Activated CD4-positive, alpha-beta memory T cell treated with anti-CD3 and anti-CD28 coated beads for 36 hours (primary cell): ENCODE results near the gene PPP1R13B. TPM values are rescaled to one million over a fixed set of nuclear protein-coding genes. Genes with fewer than 3 reads are reported as not detected.

ENCODE experiments used
- CTCF ChIA-PET: fragments of 350-600 bp; sonication (Branson Sonifier 250); formaldehyde crosslinking; loops from one replicate; lab custom pipeline; 2021; ENCODE audit warnings: antibody characterized with exemption, inconsistent platforms; lab: Charles Lee
- POLR2A ChIA-PET: fragments of 350-600 bp; sonication (Branson Sonifier 250); formaldehyde crosslinking; loops from one replicate; lab custom pipeline; 2021; ENCODE audit warnings: antibody characterized with exemption; lab: Charles Lee
- DNase-seq: peaks from one replicate; pipeline ENCODE4 v3.0.0-alpha.2; 2020
- H3K27ac Mint-ChIP-seq: one replicate; pipeline ENCODE4 v1.8.0; 2021; ENCODE audit warnings: mixed read lengths
- H3K27me3 Mint-ChIP-seq: one replicate; pipeline ENCODE4 v1.8.0; 2021; ENCODE audit warnings: mixed read lengths
- H3K36me3 Mint-ChIP-seq: one replicate; pipeline ENCODE4 v1.8.0; 2021; ENCODE audit warnings: mixed read lengths
- H3K4me1 Mint-ChIP-seq: one replicate; pipeline ENCODE4 v1.8.0; 2021; ENCODE audit warnings: low read depth, mixed read lengths
- H3K4me3 Mint-ChIP-seq: one replicate; pipeline ENCODE4 v1.8.0; 2021; ENCODE audit warnings: mild to moderate bottlenecking, mixed read lengths
- H3K9me3 Mint-ChIP-seq: one replicate; pipeline ENCODE4 v1.8.0; 2021; ENCODE audit warnings: mixed read lengths
- intact Hi-C: fragments of 100-400 bp; cut with micrococcal nuclease; formaldehyde crosslinking; loops from one replicate; pipeline ENCODE4 v1.15.1; 2023
- total RNA-seq, 2 experiments: library from RNA; stranded (reverse); gene quantifications; one replicate each; pipeline ENCODE4 v1.2.3, GENCODE V29; 2021

PPP1R13B gene
- total RNA-seq, 2 experiments from 2014 or later, result 13.5 to 14.8 TPM

GRCh38 chr14:103735022-103735421 lies 112.4 kb downstream of the PPP1R13B start:
- intact Hi-C loops, result no loop called here
- ChIA-PET POLR2A (interaction anchor here (1.8 kb wide), 1 partner anchor 20 kb away, joined by 4 read pairs; the partner anchor contains the start of genes XRCC3 and ZFYVE21), CTCF (interaction anchor here (0.8 kb wide), 1 partner anchor 71 kb away, joined by 3 read pairs; no protein-coding TSS in a partner anchor)
- Mint-ChIP-seq H3K4me1 (no peaks in the 10 kb centered on the region), H3K27me3 (no peaks in the 10 kb centered on the region), H3K36me3 (peaks cover 7% of the 10 kb centered on the region), H3K9me3 (no peaks in the 10 kb centered on the region), H3K4me3 (no peak overlapping the region), H3K27ac (no peak overlapping the region)
- DNase-seq, result no peak

DNA sequence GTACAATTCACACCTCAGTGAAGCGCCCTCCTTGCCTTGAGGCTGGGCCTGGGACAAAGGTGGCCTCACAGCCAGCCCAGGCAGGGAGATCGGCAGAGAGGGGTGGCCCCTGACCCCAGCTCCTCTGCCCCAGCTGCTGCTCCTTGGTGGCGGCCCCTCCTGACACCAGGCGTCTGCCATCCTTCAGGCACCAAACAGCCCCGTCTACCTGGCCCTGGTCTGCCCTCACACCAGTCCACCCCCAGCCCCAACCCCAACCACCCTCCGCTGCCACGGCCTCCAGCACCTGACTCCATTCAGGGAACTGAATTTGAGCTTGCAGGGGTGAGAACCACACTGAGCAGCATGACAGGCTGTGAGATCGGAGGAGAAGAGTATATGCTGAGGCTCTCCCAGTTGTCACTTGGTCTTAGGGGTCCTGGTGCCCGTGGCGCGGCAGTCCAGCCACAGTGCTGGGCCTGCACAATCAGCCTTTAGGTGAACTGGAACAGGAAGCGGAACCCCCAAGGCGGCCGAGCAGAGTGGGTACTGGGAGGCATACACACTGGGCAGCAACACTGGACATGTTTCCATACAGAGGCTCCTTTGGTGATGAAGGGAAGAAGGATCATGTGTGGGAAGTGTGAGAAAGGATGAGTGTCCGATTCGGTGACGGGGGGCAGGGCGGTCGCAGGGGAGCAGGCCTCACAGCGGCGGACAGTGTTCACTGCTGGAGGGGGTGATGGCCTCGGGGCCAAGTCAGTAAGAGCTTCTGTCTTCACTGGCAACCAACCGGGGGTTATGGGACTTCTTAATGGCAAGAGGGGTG lies 113.1 kb downstream of the PPP1R13B start:
- Mint-ChIP-seq H3K4me3 (no peak overlapping the region), H3K27ac (no peak overlapping the region), H3K9me3 (no peaks in the 10 kb centered on the region), H3K27me3 (no peaks in the 10 kb centered on the region), H3K36me3 (peaks cover 5% of the 10 kb centered on the region), H3K4me1 (no peaks in the 10 kb centered on the region)
- intact Hi-C loops, result no loop called here
- no peak for DNase-seq
- CTCF ChIA-PET, result no interaction called here
- POLR2A ChIA-PET, result interaction anchor here (1.0 kb wide), 1 partner anchor 170 kb away, joined by 3 read pairs; no protein-coding TSS in a partner anchor

DNA sequence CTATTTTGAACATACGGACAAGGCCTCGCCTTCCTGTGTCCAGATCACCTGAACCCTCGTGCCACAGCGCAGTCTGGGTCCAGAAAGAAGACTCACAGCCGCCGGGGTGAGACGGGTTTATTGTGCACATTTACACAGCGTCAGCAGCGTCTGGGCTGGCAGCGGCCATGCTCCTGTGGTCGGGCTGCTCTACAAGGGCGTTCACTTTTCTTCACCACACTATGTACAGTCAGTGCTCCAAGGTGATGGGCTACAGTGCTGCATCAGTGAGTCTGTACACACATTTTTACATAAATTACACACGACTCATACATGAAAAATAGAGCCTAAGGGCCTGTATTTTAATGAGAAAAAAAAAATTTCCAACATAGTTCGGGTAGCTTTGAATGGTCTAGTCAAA lies 113.7 kb downstream of the PPP1R13B start:
- DNase-seq, result no peak
- H3K27ac Mint-ChIP-seq, result no peak overlapping the region
- ChIA-PET POLR2A (interaction anchor here (1.0 kb wide), 1 partner anchor 170 kb away, joined by 3 read pairs; no protein-coding TSS in a partner anchor), CTCF (no interaction called here)
- H3K36me3 Mint-ChIP-seq, result peaks cover 5% of the 10 kb centered on the region
- no peaks in the 10 kb centered on the region for H3K4me1 Mint-ChIP-seq
- intact Hi-C loops, result no loop called here
- no peak overlapping the region for H3K4me3 Mint-ChIP-seq
- no peaks in the 10 kb centered on the region for H3K9me3 Mint-ChIP-seq
- H3K27me3 Mint-ChIP-seq, result no peaks in the 10 kb centered on the region

DNA sequence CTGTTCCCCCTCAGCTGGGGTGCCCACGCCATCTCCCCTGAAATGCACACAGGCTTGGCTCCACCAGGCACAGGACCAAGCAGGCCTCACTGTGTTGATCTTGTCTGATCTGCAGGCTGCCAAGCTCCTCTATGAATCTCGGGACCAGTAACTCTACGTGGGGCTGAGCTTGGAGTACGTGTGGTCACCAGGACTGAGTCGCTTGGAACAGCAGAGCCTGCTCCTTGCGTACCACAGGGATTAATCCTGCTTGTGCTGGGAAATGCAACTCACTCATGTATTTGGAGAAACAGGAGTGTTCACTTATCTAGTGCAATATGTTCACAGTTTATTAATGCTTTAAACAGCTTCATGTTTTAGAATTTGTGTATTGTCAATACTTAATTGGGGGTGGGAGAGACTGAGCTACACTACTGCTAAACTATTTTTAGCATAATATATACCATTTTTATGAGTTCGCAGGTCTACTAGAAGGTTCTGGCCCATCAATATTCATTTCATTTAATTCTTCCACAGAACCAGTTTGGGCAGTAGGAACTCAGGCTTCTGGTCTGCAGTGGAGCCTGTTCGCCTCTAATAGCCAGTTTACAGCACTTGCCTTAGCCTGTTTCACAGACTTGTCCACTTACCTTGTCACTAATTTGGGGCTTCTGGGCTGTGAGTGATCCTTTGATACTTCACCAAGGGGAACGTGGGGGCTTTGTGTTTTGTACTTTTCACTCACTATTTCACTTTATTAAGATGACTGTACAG lies 114.3 kb downstream of the PPP1R13B start:
- Mint-ChIP-seq H3K4me1 (no peaks in the 10 kb centered on the region), H3K9me3 (no peaks in the 10 kb centered on the region), H3K36me3 (peaks cover 3% of the 10 kb centered on the region), H3K27me3 (no peaks in the 10 kb centered on the region), H3K27ac (no peak overlapping the region), H3K4me3 (no peak overlapping the region)
- CTCF ChIA-PET, result no interaction called here
- intact Hi-C loops, result no loop called here
- POLR2A ChIA-PET, result interaction anchor here (1.0 kb wide), 1 partner anchor 171 kb away, joined by 3 read pairs; no protein-coding TSS in a partner anchor
- no peak for DNase-seq

- DNase-seq, result no peak
- intact Hi-C loops, result no loop called here
- Mint-ChIP-seq H3K36me3 (peaks cover 2% of the 10 kb centered on the region), H3K27ac (no peak overlapping the region), H3K4me3 (no peak overlapping the region), H3K4me1 (no peaks in the 10 kb centered on the region), H3K9me3 (no peaks in the 10 kb centered on the region), H3K27me3 (no peaks in the 10 kb centered on the region)
- POLR2A ChIA-PET, result no interaction called here
- CTCF ChIA-PET, result no interaction called here
Observed at GRCh38 chr14:103731916-103732867, 115.2 kb downstream of the PPP1R13B start.

DNA sequence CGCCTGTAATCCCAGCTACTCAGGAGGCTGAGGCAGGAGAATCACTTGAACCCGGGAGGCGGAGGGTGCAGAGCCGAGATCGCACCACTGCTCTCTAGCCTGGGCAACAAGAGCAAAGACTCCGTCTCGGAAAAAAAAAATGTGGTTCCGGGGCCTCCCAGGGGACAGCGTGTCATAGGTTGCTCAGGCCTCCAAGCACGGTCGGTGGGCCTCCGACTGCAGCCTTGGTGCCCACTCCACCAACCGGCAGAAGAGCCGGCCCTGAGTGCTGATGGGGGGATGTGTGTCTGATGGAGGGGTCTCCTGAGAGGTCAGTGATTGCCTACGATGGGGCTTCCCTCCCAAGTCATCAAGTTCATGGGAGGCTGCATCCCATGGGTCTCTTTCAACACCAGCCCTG lies 115.9 kb downstream of the PPP1R13B start:
- no peaks in the 10 kb centered on the region for H3K9me3 Mint-ChIP-seq
- H3K36me3 Mint-ChIP-seq, result peaks cover 2% of the 10 kb centered on the region
- ChIA-PET POLR2A (no interaction called here), CTCF (no interaction called here)
- intact Hi-C loops, result no loop called here
- H3K27me3 Mint-ChIP-seq, result no peaks in the 10 kb centered on the region
- H3K4me1 Mint-ChIP-seq, result no peaks in the 10 kb centered on the region
- no peak overlapping the region for H3K27ac Mint-ChIP-seq
- H3K4me3 Mint-ChIP-seq, result no peak overlapping the region
- DNase-seq, result no peak

DNA sequence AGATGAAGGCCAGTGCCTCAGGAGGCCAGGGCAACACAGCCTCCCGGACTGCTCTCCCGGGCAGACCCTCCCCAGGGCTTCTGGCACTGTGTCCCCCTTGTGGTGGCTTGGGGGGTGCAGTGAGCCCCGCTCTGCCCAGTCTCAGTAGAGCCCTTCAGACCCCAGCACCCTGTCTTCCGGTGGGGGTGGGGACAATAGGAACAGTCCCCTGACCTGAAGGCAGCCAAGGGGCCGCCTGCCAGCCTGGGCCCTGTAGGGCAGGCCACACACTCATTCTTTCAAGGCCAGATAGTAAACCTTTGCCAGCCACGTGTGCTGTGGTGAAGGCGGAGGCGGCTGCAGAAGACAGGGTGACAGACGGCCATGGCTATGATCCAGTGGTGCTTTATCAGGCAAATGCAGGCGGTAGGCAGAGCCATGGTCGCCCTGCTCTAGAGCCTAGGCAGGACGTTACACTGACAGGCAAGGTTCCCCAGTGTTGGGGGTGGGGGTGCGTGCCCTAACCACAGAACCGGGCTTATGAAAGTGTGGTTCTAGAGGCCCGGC lies 116.8 kb downstream of the PPP1R13B start:
- intact Hi-C loops, result no loop called here
- POLR2A ChIA-PET, result no interaction called here
- Mint-ChIP-seq H3K36me3 (peaks cover 2% of the 10 kb centered on the region), H3K4me1 (no peaks in the 10 kb centered on the region), H3K9me3 (no peaks in the 10 kb centered on the region), H3K27me3 (no peaks in the 10 kb centered on the region), H3K4me3 (no peak overlapping the region), H3K27ac (no peak overlapping the region)
- CTCF ChIA-PET, result no interaction called here
- no peak for DNase-seq

DNA sequence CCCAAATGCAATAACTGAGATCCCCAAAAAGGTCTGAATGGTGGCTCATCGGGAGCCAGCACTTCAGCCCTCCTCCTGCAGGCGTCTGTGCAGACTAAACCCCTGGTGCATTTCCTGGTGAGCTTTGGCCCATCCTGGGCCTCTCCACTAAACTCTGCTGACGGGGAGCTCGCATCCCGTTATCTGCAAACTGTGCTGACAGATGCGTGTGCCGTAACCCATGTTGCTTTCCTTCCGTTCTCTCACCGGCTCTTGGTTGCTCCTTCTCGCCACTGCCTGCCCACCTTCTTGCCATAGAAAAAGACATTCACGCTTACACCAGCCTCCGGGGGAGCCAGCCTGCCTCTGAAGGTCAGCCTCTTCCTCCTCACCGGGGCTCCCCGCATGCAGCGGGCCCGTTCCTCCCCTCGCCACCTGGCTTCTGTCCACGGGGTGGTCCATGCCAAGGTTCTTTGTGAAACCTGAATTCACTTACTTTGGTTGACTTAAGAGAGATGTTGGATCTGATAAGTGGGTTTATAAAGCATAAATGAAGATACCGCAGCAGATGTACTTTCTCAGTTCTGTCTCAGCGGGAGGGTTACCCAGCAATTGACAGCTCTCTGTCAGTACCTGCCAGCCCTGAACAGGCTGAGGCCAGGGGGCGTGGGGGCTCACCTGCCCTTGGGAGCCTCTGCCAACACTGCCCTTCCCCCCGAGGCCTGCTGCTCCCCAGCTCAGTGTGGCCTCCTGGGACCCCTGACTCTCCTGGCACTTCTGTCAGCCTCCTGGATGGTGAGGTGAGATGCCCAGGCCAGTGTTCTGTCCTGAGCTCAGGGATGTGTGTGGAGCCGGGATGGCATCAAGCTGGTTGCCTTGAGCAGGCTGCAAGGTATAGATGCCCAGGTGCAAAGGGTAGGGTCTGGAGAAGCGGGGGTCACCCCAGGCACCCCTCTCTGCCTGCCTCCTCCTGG lies 117.6 kb downstream of the PPP1R13B start:
- intact Hi-C loops, result no loop called here
- no peaks in the 10 kb centered on the region for H3K9me3 Mint-ChIP-seq
- ChIA-PET CTCF (no interaction called here), POLR2A (no interaction called here)
- no peaks in the 10 kb centered on the region for H3K4me1 Mint-ChIP-seq
- DNase-seq, result no peak
- H3K36me3 Mint-ChIP-seq, result peaks cover 2% of the 10 kb centered on the region
- no peak overlapping the region for H3K4me3 Mint-ChIP-seq
- H3K27me3 Mint-ChIP-seq, result no peaks in the 10 kb centered on the region
- no peak overlapping the region for H3K27ac Mint-ChIP-seq

GRCh38 chr14:103728721-103729120 lies 118.7 kb downstream of the PPP1R13B start:
- Mint-ChIP-seq H3K4me1 (no peaks in the 10 kb centered on the region), H3K9me3 (no peaks in the 10 kb centered on the region), H3K36me3 (no peaks in the 10 kb centered on the region), H3K4me3 (no peak overlapping the region), H3K27ac (no peak overlapping the region), H3K27me3 (no peaks in the 10 kb centered on the region)
- ChIA-PET CTCF (interaction anchor here (0.5 kb wide), 1 partner anchor 208 kb away, joined by 3 read pairs; no protein-coding TSS in a partner anchor), POLR2A (no interaction called here)
- DNase-seq, result no peak
- intact Hi-C loops, result no loop called here

DNA sequence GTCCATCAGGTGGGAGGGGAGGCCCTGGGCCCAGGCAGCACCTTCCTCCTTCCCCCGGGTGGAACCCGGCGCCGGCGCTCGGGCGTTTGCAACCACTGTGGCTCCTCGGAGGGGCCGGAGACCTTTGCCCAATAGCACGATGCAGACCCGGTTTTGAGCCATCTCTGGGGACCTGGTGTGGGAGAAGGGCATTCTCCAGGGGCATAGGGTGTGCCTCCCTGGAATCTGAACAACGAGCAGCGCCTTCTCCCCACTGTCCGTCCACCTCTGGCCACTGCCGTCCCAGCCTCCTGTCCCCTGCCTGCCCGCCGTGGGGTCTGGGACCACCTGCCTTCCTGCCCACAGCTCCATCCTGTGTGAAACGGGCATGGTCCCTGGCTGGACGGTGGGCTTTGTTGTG lies 119.2 kb downstream of the PPP1R13B start:
- H3K4me3 Mint-ChIP-seq, result no peak overlapping the region
- POLR2A ChIA-PET, result no interaction called here
- H3K27ac Mint-ChIP-seq, result no peak overlapping the region
- no peaks in the 10 kb centered on the region for H3K36me3 Mint-ChIP-seq
- DNase-seq, result no peak
- CTCF ChIA-PET, result interaction anchor here (0.5 kb wide), 1 partner anchor 207 kb away, joined by 3 read pairs; no protein-coding TSS in a partner anchor
- intact Hi-C loops, result no loop called here
- H3K27me3 Mint-ChIP-seq, result no peaks in the 10 kb centered on the region
- H3K9me3 Mint-ChIP-seq, result no peaks in the 10 kb centered on the region
- no peaks in the 10 kb centered on the region for H3K4me1 Mint-ChIP-seq
